ENCODE measurements around the gene HOXC6. TPM values are rescaled to one million over a fixed set of nuclear protein-coding genes. Genes with fewer than 3 reads are reported as not detected.

Gene HOXC6
- total RNA-seq, 4 donors from 2014 or later = 0.23 to 0.42 (median 0.32) TPM; not detected in 1

DNA sequence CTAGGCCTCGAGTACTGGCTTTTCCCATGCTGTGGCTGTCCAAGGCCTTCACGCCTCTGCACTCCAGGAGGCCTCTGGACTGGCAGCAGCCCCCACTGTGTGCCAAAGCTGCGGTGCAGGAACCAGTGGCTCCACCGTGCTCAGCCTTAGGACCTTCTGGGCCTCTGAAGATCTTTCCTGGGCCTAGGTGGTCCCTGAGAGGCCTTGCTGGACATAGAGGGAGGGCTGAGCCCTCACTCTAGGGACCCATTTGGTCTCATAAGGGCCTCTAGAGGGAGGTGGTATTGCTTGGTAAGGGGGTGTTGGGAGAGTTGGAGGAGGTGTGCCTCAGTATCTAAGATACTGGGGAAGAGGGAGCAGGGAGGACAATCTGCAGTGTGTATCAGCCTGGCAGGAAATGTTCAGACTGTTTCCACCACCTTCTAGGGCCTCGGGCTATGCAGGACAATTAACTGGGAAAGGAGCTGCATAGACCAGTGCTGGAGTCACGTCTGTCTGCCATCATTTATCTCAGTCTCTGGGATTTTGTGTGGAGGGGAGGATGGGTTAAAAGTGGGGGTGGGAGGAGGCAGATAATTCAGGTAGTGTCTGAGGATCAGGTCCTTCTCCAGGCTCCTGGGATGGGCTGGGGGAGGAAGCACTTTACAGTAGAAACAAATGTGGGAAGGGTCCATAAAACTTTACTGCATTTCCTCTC, 7.5 kb downstream of the HOXC6 start:
- WGBS = 66% methylated on average over 5 of the region's 6 CpGs
- Histone ChIP-seq H3K4me1 (peaks cover 14 to 46% (median 30%) of the 10 kb centered on the region in 4 donors), H3K4me3 (no peak overlapping the region), H3K27me3 (peaks cover 0 to 60% (median under 1%) of the 10 kb centered on the region in 4 donors), H3K36me3 (no peaks in the 10 kb centered on the region), H3K27ac (replicated peaks in 1 of 4) (no peak overlapping the region), H3K9me3 (no peaks in the 10 kb centered on the region)
- intact Hi-C loops (cut with DNase I) = no loop called here
- TF ChIP-seq POLR2A (IDR thresholded peaks at IDR 0.05; ENCODE audit: low read depth) = no peak
- no peak for DNase-seq (ENCODE audit: extremely low spot score)

DNA sequence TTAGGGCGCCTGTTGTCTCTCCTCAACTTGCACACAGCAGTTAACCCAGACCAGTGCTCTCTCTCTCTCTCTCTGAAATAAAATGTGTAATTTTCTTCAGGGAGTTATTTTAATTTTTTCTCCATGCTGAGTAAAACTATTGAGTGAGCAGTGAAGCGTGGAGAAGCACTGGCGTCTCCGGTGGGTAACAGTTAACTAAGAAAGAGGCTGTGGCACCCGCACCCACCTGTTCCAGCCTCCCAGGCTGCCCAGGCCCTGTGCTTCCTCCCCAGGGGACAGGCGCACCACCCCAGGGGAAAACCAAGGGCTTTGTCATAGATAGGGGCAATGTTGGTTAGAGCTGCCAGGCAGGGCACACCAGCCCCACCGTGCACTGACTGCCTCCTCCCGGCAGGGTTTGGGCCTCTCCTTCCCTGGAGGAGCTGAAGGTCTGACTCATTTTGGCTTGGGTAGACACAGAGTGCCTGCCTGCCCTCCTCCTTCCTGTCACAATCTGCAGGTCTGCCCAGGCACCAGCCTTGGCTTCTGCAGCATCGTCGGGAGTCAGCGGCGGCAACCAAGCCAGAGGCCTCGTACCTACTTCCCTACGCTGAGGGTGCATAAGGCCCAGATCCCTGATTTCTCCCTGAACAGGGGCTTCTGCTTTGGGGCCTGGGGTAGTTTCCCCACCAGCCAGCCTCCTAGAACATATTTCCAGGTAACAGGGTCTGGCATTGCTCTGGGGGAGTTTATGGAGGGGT, 8.6 kb downstream of the HOXC6 start:
- Histone ChIP-seq H3K4me1 (peaks cover 9 to 42% (median 30%) of the 10 kb centered on the region in 4 donors), H3K27ac (replicated peaks in 1 of 4) (no peak overlapping the region), H3K36me3 (no peaks in the 10 kb centered on the region), H3K27me3 (peaks cover 0 to 49% (median 0%) of the 10 kb centered on the region in 4 donors), H3K9me3 (no peaks in the 10 kb centered on the region), H3K4me3 (no peak overlapping the region)
- intact Hi-C loops (cut with DNase I) = no loop called here
- 86% methylated on average over 13 of the region's 14 CpGs for WGBS
- DNase-seq (ENCODE audit: extremely low spot score) = no peak
- TF ChIP-seq POLR2A (IDR thresholded peaks at IDR 0.05; ENCODE audit: low read depth) = no peak
- TF ChIP-seq, protein P1, sequence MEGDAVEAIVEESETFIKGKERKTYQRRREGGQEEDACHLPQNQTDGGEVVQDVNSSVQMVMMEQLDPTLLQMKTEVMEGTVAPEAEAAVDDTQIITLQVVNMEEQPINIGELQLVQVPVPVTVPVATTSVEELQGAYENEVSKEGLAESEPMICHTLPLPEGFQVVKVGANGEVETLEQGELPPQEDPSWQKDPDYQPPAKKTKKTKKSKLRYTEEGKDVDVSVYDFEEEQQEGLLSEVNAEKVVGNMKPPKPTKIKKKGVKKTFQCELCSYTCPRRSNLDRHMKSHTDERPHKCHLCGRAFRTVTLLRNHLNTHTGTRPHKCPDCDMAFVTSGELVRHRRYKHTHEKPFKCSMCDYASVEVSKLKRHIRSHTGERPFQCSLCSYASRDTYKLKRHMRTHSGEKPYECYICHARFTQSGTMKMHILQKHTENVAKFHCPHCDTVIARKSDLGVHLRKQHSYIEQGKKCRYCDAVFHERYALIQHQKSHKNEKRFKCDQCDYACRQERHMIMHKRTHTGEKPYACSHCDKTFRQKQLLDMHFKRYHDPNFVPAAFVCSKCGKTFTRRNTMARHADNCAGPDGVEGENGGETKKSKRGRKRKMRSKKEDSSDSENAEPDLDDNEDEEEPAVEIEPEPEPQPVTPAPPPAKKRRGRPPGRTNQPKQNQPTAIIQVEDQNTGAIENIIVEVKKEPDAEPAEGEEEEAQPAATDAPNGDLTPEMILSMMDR (IDR thresholded peaks at IDR 0.05) = peak in 1 of 3 experiments; percentile 18

DNA sequence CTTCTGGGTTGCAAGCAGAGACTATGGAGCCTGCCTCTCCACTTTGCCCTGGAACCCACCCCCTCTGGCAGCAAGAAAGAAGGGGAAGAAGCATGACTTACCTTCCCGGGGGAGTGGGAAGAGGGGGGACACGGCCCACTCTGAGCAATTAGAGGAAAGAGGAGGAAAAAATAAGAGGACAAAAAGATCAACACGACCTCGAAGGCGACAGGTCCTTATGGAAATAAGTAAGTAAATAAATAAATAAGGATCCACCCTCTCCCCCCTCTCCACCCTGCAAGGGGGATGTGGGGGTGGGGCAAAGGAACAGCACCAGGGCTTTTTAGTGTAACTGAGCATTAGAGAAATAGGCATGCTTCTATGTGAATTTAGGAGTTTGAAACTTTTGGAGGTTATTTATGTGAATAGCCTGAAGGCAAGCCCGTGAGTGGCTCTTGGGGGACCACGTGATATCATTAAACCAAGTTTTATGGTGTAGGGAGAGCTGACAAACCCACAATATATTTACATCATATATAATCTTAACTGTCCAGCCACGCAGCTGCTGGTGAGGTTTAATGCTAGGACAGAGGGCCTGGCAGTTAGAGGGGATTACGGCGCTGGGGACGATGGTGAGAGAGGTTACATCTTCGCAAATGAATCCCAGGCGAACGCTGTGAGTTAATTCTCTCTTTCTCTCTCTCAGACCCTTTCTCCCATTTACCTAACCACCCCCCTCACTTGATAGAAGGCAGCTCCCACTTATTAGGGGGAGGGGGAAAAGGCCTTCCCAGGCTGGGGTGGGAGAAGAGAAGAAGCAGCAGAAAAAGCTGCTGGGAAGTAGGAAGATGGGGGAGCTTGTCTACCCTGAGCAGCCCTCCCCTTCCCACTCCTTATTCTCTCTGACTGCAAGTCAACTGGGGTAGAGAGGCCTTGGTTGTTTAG, 9.4 kb downstream of the HOXC6 start:
- TF ChIP-seq, protein P1 (IDR thresholded peaks at IDR 0.05) = no peak
- TF ChIP-seq POLR2AphosphoS5 (IDR thresholded peaks at IDR 0.05) (no peak), EP300 (IDR thresholded peaks at IDR 0.05) (no peak), POLR2A (IDR thresholded peaks at IDR 0.05; ENCODE audit: low read depth) (no peak)
- Histone ChIP-seq H3K27me3 (peaks cover 0 to 41% (median 0%) of the 10 kb centered on the region in 4 donors), H3K9me3 (no peaks in the 10 kb centered on the region), H3K4me3 (no peak overlapping the region), H3K27ac (replicated peaks in 1 of 4) (peak overlapping the region in 2 of 4 donors; percentile 63 to 69), H3K4me1 (peaks cover 9 to 42% (median 28%) of the 10 kb centered on the region in 4 donors), H3K36me3 (no peaks in the 10 kb centered on the region)
- DNase-seq (ENCODE audit: extremely low spot score) = no peak
- intact Hi-C loops (cut with DNase I) = no loop called here
- WGBS = 72% methylated on average over 14 of the region's 14 CpGs

DNA sequence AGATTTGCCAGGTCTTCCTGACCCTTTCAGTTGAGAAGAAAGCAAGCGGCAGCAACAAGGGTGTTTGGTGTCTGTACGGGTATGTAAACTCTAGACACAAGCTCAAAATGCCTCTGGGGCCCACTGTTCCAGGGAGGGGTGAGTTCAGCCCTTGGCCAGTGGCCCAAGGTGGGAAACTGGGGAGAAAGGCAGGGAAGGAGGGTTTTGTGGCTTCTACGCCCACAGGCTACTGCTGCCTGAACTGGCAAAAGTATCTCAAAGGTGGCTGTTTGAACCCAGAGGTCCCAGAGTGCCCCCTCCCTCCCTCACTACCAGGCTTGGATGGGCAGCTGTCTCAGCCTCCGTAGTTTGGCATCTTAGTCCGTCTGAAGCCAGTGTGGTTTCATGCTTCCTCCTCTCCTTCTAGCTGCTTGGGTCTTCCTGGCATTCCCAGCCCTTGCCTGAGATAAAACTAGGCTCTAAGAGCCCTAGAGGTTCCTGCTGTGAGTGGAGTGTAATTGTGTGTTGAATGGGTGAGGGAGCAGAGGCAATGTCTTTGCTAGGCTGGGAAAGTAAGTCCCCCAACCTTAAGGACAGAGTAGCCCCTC, 10.1 kb downstream of the HOXC6 start:
- 59% methylated on average over 5 of the region's 5 CpGs for WGBS
- peaks cover 9 to 36% (median 24%) of the 10 kb centered on the region in 4 donors for H3K4me1 ChIP-seq
- no peak for DNase-seq (ENCODE audit: extremely low spot score)
- peak overlapping the region in 3 of 4 donors; percentile 27 to 69 (median 63) for H3K27ac ChIP-seq (replicated peaks in 1 of 4)
- TF ChIP-seq EP300 (IDR thresholded peaks at IDR 0.05) (no peak), POLR2AphosphoS5 (IDR thresholded peaks at IDR 0.05) (no peak), POLR2A (IDR thresholded peaks at IDR 0.05; ENCODE audit: low read depth) (no peak)
- TF ChIP-seq, protein P1 (IDR thresholded peaks at IDR 0.05) = no peak
- no peaks in the 10 kb centered on the region for H3K9me3 ChIP-seq
- no peak overlapping the region for H3K4me3 ChIP-seq
- no peaks in the 10 kb centered on the region for H3K36me3 ChIP-seq
- H3K27me3 ChIP-seq = peaks cover 0 to 34% (median 0%) of the 10 kb centered on the region in 4 donors
- intact Hi-C loops (cut with DNase I) = no loop called here

All from esophagus muscularis mucosa (tissue), 4 donors.